ENCODE data around the gene NGEF.

NGEF gene

DNA sequence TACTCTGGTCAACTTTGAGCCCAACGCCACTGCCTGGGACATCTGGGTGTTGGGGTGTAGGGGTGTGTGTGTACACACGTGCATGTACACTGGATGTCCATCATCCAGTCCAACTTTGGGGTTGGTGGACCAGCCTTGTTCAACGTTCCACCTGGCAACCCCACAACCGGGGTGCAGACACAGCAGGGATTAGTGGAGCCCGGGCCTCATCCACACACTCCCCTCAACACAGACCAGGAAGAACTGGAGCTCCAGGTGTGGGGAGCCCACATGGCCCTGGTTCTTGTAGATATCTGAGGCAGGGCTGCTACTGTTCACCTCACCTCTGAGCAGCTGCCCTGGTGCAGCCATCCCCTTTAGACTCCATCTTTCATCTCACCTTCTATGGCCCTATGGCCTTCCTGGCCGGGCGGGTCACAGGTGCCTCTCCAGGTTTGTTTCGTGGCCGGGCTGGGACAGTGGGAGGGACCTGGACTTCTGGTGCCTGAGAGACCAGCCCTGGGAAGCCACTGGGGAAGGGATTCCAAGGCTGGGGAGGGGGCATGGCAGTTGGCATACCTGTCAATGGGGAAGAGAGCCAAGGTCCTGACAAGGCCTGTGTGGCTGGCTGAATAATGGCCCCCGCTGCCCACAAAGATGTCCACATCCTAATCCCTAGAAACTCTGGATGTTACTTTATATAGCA lies 26.9 kb upstream of the NGEF start:
- TF ChIP-seq, protein P1, sequence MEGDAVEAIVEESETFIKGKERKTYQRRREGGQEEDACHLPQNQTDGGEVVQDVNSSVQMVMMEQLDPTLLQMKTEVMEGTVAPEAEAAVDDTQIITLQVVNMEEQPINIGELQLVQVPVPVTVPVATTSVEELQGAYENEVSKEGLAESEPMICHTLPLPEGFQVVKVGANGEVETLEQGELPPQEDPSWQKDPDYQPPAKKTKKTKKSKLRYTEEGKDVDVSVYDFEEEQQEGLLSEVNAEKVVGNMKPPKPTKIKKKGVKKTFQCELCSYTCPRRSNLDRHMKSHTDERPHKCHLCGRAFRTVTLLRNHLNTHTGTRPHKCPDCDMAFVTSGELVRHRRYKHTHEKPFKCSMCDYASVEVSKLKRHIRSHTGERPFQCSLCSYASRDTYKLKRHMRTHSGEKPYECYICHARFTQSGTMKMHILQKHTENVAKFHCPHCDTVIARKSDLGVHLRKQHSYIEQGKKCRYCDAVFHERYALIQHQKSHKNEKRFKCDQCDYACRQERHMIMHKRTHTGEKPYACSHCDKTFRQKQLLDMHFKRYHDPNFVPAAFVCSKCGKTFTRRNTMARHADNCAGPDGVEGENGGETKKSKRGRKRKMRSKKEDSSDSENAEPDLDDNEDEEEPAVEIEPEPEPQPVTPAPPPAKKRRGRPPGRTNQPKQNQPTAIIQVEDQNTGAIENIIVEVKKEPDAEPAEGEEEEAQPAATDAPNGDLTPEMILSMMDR (IDR thresholded peaks at IDR 0.05; ENCODE audit: unreplicated experiment in 3 of 3) = no peak
- no peaks in the 10 kb centered on the region for H3K9me3 Mint-ChIP-seq
- H3K27ac Mint-ChIP-seq = no peak overlapping the region
- H3K36me3 Mint-ChIP-seq (ENCODE audit: low read depth) = no peaks in the 10 kb centered on the region
- peaks cover 8% of the 10 kb centered on the region for H3K4me1 Mint-ChIP-seq
- no peaks in the 10 kb centered on the region for H3K27me3 Mint-ChIP-seq (ENCODE audit: low read depth)
- H3K4me3 Mint-ChIP-seq = no peak overlapping the region

DNA sequence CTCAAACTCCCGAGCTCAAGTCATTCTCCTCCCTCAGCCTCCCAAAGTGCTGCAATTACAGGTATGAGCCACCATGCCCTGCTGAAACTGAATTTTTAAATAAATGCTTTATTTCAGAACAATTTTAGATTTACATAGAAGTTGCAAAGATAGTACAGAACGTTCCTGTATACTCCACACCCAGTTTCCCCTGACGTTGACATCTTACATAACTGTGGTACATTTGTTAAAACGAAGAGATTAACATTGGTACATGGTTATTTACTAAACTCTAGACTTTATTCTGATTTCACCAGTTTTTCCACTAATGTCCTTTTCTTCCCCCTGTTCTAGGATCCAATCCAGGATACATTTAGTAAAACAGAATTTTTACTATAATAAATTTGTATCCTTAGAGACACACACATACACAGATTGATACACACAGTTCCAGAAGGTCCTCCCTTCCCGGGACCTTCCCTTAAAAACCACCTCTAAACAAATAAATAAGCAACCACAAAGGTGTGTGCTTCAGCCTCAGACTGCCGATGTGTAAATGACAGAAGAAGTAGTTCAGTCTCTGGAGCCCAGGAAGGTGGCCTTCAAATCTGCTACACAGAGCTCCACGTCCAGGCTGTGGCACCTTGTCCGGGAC lies 26.3 kb upstream of the NGEF start:
- Mint-ChIP-seq H3K4me1 (peaks cover 8% of the 10 kb centered on the region), H3K27ac (no peak overlapping the region), H3K36me3 (ENCODE audit: low read depth) (no peaks in the 10 kb centered on the region), H3K4me3 (no peak overlapping the region), H3K9me3 (no peaks in the 10 kb centered on the region), H3K27me3 (ENCODE audit: low read depth) (no peaks in the 10 kb centered on the region)
- TF ChIP-seq, protein P1 (IDR thresholded peaks at IDR 0.05; ENCODE audit: unreplicated experiment in 3 of 3) = no peak

GRCh38 chr2:233037078-233037477 lies 24.0 kb upstream of the NGEF start:
- H3K27ac Mint-ChIP-seq = no peak overlapping the region
- H3K27me3 Mint-ChIP-seq (ENCODE audit: low read depth) = no peaks in the 10 kb centered on the region
- no peak overlapping the region for H3K4me3 Mint-ChIP-seq
- no peaks in the 10 kb centered on the region for H3K9me3 Mint-ChIP-seq
- H3K36me3 Mint-ChIP-seq (ENCODE audit: low read depth) = no peaks in the 10 kb centered on the region
- peaks cover 9% of the 10 kb centered on the region for H3K4me1 Mint-ChIP-seq
- TF ChIP-seq, protein P1 (IDR thresholded peaks at IDR 0.05; ENCODE audit: unreplicated experiment in 3 of 3) = no peak

DNA sequence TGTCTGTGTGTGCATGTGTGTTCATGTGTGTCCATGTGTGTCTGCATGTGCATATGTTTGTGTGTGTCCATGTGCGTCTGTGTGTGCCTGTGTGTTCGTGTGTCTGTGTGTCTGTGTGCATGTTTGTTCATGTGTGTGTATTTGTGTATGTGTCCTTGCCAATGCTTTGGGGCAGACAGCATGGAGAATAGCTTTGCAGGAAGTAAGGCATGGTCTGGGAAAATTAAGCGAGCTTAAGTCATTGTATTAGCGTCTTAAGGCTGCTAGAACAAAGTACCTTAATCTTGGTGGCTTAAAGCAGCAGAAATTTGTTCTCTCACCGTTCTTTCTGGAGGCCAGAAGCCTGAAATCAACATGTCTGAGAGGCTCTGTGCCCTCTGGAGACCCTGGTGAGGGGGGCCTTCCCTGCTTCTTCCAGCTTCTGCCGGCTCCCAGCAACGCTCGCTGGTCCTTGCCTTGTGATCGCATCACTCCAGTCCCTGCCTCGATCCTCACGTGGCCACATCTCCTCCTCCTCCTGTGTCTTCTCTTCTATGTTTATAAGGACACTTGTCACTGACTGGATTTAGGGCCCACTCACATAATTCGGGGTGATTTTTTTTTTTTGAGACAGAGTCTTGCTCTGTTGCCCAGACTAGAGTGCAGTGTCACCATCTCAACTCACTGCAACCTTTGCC lies 23.2 kb upstream of the NGEF start:
- Mint-ChIP-seq H3K4me1 (peaks cover 17% of the 10 kb centered on the region), H3K4me3 (no peak overlapping the region), H3K36me3 (ENCODE audit: low read depth) (no peaks in the 10 kb centered on the region), H3K27me3 (ENCODE audit: low read depth) (no peaks in the 10 kb centered on the region), H3K27ac (no peak overlapping the region), H3K9me3 (no peaks in the 10 kb centered on the region)
- TF ChIP-seq, protein P1 (IDR thresholded peaks at IDR 0.05; ENCODE audit: unreplicated experiment in 3 of 3) = no peak

DNA sequence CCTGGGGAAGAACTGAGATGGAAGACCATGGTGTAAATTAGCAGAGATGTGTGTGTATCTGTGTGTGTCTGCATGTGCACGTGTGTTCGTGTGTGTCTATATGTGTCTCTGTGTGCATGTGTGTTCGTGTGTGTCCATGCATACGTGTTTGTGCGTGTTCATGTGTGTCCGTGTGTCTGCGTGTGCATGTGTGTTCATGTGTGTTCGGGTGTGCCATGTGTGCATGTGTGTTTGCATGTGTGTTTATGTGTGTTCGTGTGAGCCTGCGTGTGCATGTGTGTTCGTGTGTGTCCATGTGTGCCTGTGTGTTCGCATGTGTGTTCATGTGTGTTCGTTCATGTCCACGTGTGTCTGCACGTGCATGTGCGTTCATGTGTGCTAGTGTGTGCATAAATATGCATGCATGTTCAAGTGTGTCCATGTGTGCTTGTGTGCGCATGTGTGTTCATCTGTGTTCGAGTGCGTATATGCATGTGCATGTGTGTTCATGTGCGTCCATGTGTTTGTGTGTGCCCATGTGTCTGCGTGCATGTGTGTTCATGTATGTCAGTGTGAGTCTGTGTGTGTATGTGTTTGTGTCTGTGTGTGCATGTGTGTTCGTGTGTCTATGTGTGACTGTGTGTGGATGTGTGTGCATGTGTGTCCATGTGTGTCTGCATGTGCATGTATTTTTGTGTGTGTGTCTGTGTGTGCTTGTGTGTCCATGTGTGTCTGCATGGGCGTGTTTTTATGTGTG lies 22.5 kb upstream of the NGEF start:
- peaks cover 23% of the 10 kb centered on the region for H3K4me1 Mint-ChIP-seq
- TF ChIP-seq, protein P1 (IDR thresholded peaks at IDR 0.05; ENCODE audit: unreplicated experiment in 3 of 3) = no peak
- no peak overlapping the region for H3K4me3 Mint-ChIP-seq
- no peaks in the 10 kb centered on the region for H3K9me3 Mint-ChIP-seq
- no peaks in the 10 kb centered on the region for H3K36me3 Mint-ChIP-seq (ENCODE audit: low read depth)
- no peaks in the 10 kb centered on the region for H3K27me3 Mint-ChIP-seq (ENCODE audit: low read depth)
- no peak overlapping the region for H3K27ac Mint-ChIP-seq

All from nephron (organoid).